Astrocyte of the spinal cord (primary cell): ENCODE data around the gene ZBTB16.

Source experiments
- DNase-seq: peaks from one replicate; pipeline ENCODE4 v3.0.0; 2011; ENCODE audit warnings: low read depth, low spot score
- H3K4me3 ChIP-seq: 2 replicates; pipeline ENCODE4 v1.5.1; 2011; ENCODE audit warnings: low read depth, mild to moderate bottlenecking, low read length, moderate library complexity
- in situ Hi-C: cut with HindIII; loops from 2 replicates; pipeline ENCODE4 v1.10.0; 2017; ENCODE audit warnings: low sequenced_read_pairs
- TF ChIP-seq, protein P1 (sequence below): IDR thresholded peaks from 2 replicates; pipeline ENCODE4 v1.5.1; 2012; ENCODE audit warnings: low read depth, mild to moderate bottlenecking, low read length, inconsistent platforms

The ZBTB16 gene

DNA sequence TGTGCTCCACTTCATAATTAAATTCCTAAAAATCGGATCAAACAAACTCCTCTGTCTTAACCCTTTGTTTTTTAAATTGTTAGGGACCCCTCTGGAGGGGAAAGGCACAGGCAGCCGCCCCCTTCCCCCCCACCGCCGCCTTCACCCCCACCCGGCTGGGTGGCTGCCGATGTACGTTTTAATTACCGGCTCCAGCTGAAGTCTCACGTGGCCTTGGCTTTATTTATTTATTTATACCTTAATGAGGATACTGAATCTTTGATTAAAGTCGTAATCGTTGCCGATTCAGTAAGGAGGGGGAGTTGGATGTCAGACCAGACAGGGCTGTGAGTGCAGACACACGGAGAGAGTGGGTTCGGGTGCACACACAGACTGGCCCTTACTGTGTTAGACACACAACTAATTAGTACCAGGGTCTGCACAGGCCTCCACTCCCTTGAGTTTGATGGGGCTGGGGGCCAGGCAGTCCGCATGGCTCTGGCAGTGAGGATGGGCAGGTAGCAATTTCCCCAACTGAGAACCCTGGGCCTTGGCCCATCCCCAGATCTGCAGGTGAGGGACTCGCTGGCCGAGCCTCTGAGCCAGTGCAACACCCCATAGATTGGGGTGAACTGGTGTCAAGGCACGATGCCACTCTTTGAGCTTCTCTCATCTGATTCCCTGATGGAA, 185.3 kb downstream of the ZBTB16 start:
- TF ChIP-seq, protein P1, sequence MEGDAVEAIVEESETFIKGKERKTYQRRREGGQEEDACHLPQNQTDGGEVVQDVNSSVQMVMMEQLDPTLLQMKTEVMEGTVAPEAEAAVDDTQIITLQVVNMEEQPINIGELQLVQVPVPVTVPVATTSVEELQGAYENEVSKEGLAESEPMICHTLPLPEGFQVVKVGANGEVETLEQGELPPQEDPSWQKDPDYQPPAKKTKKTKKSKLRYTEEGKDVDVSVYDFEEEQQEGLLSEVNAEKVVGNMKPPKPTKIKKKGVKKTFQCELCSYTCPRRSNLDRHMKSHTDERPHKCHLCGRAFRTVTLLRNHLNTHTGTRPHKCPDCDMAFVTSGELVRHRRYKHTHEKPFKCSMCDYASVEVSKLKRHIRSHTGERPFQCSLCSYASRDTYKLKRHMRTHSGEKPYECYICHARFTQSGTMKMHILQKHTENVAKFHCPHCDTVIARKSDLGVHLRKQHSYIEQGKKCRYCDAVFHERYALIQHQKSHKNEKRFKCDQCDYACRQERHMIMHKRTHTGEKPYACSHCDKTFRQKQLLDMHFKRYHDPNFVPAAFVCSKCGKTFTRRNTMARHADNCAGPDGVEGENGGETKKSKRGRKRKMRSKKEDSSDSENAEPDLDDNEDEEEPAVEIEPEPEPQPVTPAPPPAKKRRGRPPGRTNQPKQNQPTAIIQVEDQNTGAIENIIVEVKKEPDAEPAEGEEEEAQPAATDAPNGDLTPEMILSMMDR: no peak
- H3K4me3 ChIP-seq: no peak overlapping the region
- in situ Hi-C loops: no loop called here
- DNase-seq: no peak

DNA sequence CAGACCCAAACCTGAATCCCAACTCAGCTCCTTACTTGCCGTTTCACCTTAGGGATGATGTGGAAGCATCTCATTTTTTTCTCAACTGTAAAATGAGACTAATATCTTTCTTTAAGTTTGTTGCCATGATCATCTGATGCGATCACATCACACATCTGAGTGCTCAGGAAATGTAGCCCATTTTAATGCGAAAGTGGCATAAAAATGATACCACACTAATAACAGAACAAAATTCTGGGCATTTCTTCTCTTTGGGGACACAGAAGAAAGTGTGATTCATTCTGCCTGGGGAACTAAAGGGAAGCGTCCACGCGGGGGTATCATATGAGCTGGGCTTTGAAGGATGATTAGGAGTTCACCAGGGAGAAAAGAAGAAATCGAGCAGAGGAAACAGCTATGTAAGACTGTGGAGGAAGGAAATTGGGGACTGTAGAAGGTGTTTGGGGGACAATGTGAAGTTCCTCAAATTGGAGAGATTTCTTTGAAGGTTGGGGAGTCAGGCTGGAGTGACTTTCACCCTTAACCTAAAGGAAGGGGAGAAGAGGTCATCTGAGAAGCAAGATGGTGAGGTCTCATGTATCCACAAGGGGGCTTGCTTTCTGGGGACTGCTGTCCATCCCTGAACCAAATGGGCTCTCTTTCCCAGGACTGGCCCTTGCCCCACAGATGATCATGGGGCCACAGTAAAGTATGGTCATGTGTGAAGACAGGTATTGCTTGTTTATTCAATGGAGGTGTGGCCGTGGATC, 187.0 kb downstream of the ZBTB16 start:
- no peak overlapping the region for H3K4me3 ChIP-seq
- DNase-seq: no peak
- TF ChIP-seq, protein P1: no peak
- in situ Hi-C loops: no loop called here

DNA sequence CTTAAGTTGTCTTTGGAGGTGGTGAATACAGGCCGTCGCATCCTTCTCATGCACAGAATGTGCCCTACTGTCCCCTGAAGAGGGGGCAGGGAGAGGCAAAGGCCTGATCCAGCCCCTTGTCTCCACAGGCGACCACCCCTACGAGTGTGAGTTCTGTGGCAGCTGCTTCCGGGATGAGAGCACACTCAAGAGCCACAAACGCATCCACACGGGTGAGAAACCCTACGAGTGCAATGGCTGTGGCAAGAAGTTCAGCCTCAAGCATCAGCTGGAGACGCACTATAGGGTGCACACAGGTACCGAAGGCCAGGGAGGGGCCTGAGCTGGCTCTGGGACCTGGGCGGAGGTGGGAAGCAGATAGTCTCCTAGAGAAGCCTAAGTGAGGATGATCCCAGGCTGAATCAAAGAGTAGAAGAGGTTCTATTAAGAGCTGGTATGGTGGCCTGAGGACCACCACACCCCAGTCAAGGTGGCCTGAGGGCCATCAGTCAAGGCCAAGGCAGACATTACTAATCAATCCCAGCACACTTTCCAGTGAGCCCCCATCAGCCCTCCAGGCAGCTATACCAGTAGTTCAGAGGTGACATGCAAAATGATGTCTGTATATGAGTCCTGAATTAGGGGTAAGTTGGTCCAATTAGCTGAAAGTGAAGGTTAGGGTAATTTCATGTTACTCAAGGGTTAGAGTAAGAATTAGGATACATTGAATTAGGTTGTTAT, 187.7 kb downstream of the ZBTB16 start:
- no peak overlapping the region for H3K4me3 ChIP-seq
- DNase-seq: no peak
- TF ChIP-seq, protein P1: no peak
- in situ Hi-C loops: no loop called here

DNA sequence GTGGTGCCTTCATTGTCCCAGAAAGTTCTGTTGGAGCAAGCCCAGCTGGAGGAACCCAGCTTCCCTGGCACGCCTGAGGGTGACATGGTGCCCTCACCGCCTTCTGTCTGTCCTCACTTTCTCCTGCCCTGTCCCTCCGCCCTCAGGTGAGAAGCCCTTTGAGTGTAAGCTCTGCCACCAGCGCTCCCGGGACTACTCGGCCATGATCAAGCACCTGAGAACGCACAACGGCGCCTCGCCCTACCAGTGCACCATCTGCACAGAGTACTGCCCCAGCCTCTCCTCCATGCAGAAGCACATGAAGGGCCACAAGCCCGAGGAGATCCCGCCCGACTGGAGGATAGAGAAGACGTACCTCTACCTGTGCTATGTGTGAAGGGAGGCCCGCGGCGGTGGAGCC, 190.7 kb downstream of the ZBTB16 start:
- DNase-seq: no peak
- in situ Hi-C loops: no loop called here
- H3K4me3 ChIP-seq: no peak overlapping the region
- TF ChIP-seq, protein P1: no peak

DNA sequence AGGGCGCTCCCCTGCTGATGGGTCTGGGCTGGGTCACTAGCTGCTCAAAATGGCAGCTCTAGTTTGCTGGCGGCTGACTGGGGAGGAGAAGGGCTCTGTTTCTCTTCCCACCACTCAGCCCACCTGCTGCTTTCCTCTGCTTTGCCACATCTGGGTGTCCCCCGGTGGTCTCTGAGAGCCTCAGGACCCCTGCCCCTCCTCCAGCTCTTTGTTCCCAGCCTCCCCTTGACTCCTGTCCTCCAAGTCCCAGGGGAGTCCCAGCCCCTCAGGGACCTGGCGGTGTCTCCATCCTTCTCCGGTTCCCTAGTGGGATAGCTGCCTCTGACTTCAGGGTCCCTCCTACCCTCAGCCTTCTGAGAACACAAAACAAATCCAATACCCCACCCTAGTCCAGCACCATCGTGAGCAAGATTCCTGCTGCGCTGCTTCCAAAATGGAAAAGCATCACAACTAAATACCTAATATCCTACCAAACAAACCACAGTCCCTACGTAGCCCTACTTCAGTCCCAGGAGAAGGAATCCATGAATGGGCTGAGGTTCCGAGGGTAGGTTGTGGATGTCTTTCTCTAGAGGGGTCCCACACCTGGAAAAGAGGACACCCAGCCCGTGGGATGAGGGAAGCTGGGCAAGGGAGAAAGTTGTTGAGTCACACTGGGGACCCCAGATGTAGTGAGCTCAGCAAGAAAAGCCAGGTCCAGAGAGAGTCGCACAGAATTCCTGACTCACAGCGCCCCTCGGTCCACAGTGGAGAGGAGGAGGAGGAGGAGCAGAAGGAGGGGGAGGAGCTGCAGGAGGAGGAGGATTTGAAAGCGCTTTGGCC, 191.7 kb downstream of the ZBTB16 start:
- in situ Hi-C loops: no loop called here
- TF ChIP-seq, protein P1: no peak
- H3K4me3 ChIP-seq: no peak overlapping the region
- no peak for DNase-seq

DNA sequence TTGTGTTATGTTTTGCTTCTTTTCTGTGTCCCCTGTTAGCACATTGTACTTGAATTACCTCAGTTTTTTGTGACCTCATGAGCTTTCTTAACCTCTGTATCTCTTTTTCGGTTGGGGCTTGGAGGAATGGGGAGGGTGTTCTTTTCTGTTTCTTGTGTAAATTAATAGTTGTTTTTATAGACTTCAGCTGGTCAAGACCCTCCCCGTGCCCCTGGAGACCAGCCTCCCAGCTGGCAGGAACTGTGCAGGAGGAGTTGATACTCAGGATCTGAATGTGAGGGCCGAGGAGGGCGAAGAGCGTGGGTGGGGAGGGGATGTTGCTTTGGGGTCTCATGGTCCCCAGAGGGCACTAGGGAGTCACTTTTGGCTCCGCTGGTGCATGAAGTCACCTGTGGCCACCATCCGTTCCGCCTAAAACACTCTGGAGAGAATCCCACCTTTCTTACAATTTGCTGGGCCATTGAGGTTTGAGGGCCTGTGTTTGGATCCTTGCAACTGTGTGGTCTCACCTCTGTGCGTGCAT, 192.4 kb downstream of the ZBTB16 start:
- H3K4me3 ChIP-seq: no peak overlapping the region
- TF ChIP-seq, protein P1: no peak
- in situ Hi-C loops: no loop called here
- no peak for DNase-seq
